Left kidney (tissue), 2 donors: ENCODE results near the gene KRT36. TPM values are rescaled to one million over a fixed set of nuclear protein-coding genes. Genes with fewer than 3 reads are reported as not detected.

Experiments used
- DNase-seq: peaks from one replicate; pipeline ENCODE4 v3.0.0-alpha.2; 2013
- polyA plus RNA-seq: library from polyadenylated mRNA; unstranded; fragments of 120-200 nt; gene quantifications from one replicate; pipeline ENCODE4 v1.2.1, GENCODE V29; 2013; ENCODE audit not compliant: insufficient read length

KRT36 gene
- polyA plus RNA-seq, 1 donor, result not detected

GRCh38 chr17:41504246-41504977 lies 14.7 kb upstream of the KRT36 start:
- no peak for DNase-seq

- DNase-seq, result no peak
Observed at GRCh38 chr17:41503202-41503601, 13.5 kb upstream of the KRT36 start.

GRCh38 chr17:41500131-41500911 lies 10.6 kb upstream of the KRT36 start:
- no peak for DNase-seq

- no peak for DNase-seq
Observed at GRCh38 chr17:41499714-41500113, 10.0 kb upstream of the KRT36 start.

GRCh38 chr17:41498276-41498675 lies 8.6 kb upstream of the KRT36 start:
- DNase-seq, result no peak

GRCh38 chr17:41496803-41497484 lies 7.2 kb upstream of the KRT36 start:
- DNase-seq, result peak; percentile 56

- DNase-seq, result no peak
Observed at GRCh38 chr17:41494524-41494923, 4.8 kb upstream of the KRT36 start.

- peak; percentile 58 for DNase-seq
Observed at GRCh38 chr17:41492771-41493170, 3.1 kb upstream of the KRT36 start.

GRCh38 chr17:41492351-41492750 lies 2.6 kb upstream of the KRT36 start:
- DNase-seq, result no peak

- no peak for DNase-seq
Observed at GRCh38 chr17:41491476-41491875, 1.8 kb upstream of the KRT36 start.

- DNase-seq, result no peak
Observed at GRCh38 chr17:41490000-41490990, 585 bp upstream of the KRT36 start.

GRCh38 chr17:41486809-41487530 lies 2.7 kb downstream of the KRT36 start:
- no peak for DNase-seq

GRCh38 chr17:41486316-41486715 lies 3.4 kb downstream of the KRT36 start:
- no peak for DNase-seq

GRCh38 chr17:41484920-41485904 lies 4.5 kb downstream of the KRT36 start:
- DNase-seq, result no peak

- no peak for DNase-seq
Observed at GRCh38 chr17:41483991-41484826, 5.5 kb downstream of the KRT36 start.

GRCh38 chr17:41483531-41483930 lies 6.2 kb downstream of the KRT36 start:
- DNase-seq, result no peak

GRCh38 chr17:41481036-41481435 lies 8.7 kb downstream of the KRT36 start, which contains the start of gene KRT35:
Gene KRT35, minus strand, starts transcription at chr17:41481151. Its CDS starts 54 bp downstream, at chr17:41481097.
- no peak for DNase-seq

GRCh38 chr17:41480581-41480980 lies 9.1 kb downstream of the KRT36 start:
- no peak for DNase-seq

GRCh38 chr17:41480136-41480535 lies 9.6 kb downstream of the KRT36 start:
- DNase-seq, result no peak
